GM21786 (cell line): ENCODE results near the gene UTF1.

ENCODE experiments used
- ATAC-seq: cut with Tn5 transposase; IDR thresholded peaks from one replicate; pipeline ENCODE4 v1.9.1; 2021; ENCODE audit not compliant: unreplicated experiment

The UTF1 gene

GRCh38 chr10:133230044-133230361, at the start of gene UTF1:
Gene UTF1, plus strand, starts transcription at chr10:133230217. Its CDS starts 72 bp downstream, at chr10:133230289.
- no peak for ATAC-seq

GRCh38 chr10:133180965-133181639, 48.9 kb upstream of the UTF1 start:
- no peak for ATAC-seq

- no peak for ATAC-seq
These were observed 47.8 kb upstream of the UTF1 start for GRCh38 chr10:133182190-133182589.

GRCh38 chr10:133182791-133183645, 47.0 kb upstream of the UTF1 start:
- ATAC-seq, result no peak

- no peak for ATAC-seq
These were observed 46.2 kb upstream of the UTF1 start for GRCh38 chr10:133183646-133184378.

- no peak for ATAC-seq
These were observed 45.3 kb upstream of the UTF1 start for GRCh38 chr10:133184591-133185244.

- ATAC-seq, result no peak
These were observed 44.6 kb upstream of the UTF1 start for GRCh38 chr10:133185421-133185820.

GRCh38 chr10:133185916-133186315, 44.1 kb upstream of the UTF1 start:
- no peak for ATAC-seq

- ATAC-seq, result no peak
These were observed 43.5 kb upstream of the UTF1 start for GRCh38 chr10:133186416-133187090.

GRCh38 chr10:133187091-133187905, 42.7 kb upstream of the UTF1 start:
- ATAC-seq, result no peak

GRCh38 chr10:133187906-133188681, 41.9 kb upstream of the UTF1 start:
- ATAC-seq, result no peak

GRCh38 chr10:133189256-133189655, 40.8 kb upstream of the UTF1 start:
- ATAC-seq, result no peak

- no peak for ATAC-seq
These were observed 40.3 kb upstream of the UTF1 start for GRCh38 chr10:133189726-133190125.

GRCh38 chr10:133190225-133190624, 39.8 kb upstream of the UTF1 start:
- ATAC-seq, result no peak

GRCh38 chr10:133191651-133192050, 38.4 kb upstream of the UTF1 start:
- no peak for ATAC-seq

GRCh38 chr10:133194151-133194550, 35.9 kb upstream of the UTF1 start:
- no peak for ATAC-seq

GRCh38 chr10:133195096-133195495, 34.9 kb upstream of the UTF1 start:
- no peak for ATAC-seq

- no peak for ATAC-seq
These were observed 34.4 kb upstream of the UTF1 start for GRCh38 chr10:133195611-133196010.
